HG03095 (cell line): ENCODE results near the gene TP73.

Source experiments
- ATAC-seq: cut with Tn5 transposase; IDR thresholded peaks from one replicate; pipeline ENCODE4 v1.9.1; 2021; ENCODE audit warnings: moderate library complexity; ENCODE audit not compliant: unreplicated experiment

Gene TP73

GRCh38 chr1:3703786-3704371 is 51.6 kb downstream of the TP73 start:
- no peak for ATAC-seq

DNA sequence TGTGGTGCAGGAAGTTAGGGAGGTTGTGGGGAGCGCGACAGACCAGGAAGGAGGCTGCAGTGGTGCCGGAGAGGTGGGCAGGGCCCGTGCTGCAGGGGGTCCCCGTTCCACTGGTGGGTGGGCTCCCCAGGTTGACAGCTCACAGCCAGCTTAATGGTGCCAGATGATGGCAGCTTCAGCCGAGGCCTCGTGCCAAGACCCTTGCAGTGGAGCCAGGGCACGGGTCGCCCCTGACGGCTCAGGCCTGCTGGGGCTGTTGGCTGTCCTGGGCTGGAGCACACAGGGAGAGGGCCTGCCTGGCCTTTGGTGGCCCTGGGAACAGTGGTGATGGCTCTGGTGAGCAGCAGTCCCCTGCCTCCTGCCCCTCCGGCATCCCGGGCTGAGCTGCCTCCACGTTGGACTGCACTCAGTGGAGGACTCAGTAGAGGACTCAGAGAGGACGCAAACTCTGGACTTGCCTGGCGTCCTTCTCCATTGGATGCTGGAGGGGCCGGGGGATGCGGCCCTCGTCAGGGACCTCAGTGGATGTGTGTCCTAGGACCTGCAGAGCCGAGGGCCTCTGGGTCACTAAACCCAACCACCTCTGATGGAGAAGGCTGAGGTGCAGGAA is 53.1 kb downstream of the TP73 start:
- no peak for ATAC-seq

DNA sequence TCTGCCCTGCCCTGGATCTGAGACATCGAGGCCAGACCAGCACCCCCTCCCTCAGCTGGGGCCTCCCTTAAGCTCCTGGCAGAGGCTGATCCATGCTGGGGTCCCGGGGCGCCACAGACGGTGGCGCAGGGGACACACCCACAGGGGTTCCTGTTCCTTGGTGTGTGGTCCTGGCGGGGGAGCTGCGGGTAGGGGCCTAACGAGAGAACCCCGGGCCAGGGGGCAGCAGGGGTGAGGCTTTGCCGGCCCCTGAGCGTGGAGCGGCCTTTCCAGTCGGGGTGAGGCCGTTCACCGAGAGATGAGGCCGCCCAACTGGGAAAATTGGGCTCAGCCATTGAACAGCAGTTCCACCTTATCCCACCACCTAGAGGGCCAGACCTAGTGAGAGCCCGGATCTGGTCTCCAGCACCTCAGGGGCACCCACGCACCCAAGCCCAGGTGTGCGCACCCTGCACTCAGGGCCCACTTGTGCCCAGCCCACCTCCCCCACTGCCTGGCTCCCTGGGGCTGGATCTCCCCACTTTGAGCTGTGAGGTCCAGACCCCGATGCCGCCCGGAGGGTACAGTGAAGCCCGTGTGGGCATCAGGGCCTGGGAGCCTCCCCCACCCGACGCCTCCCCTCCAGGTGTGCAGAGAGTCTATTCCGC is 54.5 kb downstream of the TP73 start:
- ATAC-seq: no peak

GRCh38 chr1:3707298-3707938 is 55.1 kb downstream of the TP73 start:
- ATAC-seq: no peak

- no peak for ATAC-seq
Observed at GRCh38 chr1:3707939-3708328, 55.6 kb downstream of the TP73 start.

- no peak for ATAC-seq
Observed at GRCh38 chr1:3708791-3709190, 56.5 kb downstream of the TP73 start.

GRCh38 chr1:3710251-3710650 is 57.9 kb downstream of the TP73 start:
- no peak for ATAC-seq

DNA sequence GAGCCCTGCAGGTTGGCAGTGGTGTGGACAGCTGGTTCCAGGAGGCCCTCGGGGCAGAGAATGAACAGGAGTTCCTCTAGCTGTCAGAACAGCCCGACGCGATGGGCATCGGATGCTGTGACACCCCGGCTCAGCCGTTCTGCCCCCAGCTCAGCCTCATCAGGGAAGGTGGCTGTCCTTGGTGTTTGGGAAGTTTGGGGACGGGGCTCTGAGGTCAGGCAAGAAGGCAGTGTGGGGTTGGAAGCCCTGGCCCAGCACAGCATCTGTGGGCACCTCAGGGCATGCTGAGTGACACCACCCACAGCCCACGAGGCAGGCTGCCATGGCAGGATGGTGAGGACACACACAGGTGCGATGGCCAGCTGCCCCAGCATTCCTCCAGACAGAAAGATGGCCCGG is 59.1 kb downstream of the TP73 start:
- no peak for ATAC-seq

DNA sequence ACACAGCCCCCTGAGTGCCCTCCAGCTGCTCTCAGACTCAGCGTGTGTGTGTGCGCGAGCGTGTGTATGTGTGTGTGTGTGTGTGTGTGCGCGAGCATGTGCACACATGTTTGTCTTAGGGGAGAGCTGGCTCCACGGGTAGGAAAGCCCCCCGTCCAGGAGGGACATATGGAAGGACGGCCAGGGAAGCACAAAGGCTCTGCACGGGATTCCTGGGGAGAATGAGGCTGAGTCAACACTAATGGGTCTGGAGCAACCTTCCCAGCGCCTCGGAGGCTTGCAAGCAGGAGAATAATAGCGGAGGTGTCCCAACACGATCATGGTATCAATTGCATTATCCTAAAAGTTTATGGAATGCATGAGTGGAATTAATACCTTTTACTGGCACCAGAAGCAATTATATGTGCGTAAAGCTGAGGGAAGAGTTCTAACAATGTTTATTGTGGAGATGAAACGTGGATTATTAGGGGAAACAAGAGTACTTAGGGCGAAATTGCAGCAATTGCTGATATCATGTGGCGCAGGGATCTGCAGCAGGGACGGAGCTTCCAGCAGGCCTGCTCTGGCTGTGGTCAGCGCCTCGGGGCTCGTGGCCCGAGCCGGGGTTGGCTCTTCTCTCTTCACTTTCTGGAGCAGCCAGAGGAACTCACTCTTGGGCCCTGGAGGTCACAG is 59.6 kb downstream of the TP73 start:
- ATAC-seq: no peak

- no peak for ATAC-seq
Observed at GRCh38 chr1:3712573-3713535, 60.5 kb downstream of the TP73 start.

- ATAC-seq: no peak
Observed at GRCh38 chr1:3713840-3714239, 61.5 kb downstream of the TP73 start.

DNA sequence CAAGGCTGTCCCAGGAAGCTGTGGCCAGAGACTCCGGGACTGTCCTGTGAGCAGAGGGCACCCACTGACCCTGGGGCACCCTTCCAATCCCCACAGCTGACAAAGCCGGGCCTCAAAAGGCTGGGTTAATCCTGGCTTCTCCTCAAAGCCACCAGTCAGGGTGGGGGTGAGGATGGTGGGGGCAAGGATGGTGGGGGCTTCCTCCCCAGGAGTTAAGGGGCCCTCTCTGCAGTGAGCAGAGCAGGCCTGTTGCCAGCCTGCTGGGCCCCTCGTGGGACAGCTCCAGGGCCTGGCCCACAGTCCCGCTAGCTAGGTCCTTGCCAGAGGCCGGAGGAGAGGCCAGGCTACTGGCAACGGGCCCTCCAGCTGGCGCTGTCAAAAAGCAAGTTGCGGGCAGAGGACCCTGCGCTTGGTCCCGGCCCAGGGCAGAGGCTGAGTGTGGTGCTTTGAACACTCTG is 62.0 kb downstream of the TP73 start:
- no peak for ATAC-seq

- no peak for ATAC-seq
Observed at GRCh38 chr1:3714814-3715213, 62.5 kb downstream of the TP73 start.

- no peak for ATAC-seq
Observed at GRCh38 chr1:3716351-3716750, 64.0 kb downstream of the TP73 start.

DNA sequence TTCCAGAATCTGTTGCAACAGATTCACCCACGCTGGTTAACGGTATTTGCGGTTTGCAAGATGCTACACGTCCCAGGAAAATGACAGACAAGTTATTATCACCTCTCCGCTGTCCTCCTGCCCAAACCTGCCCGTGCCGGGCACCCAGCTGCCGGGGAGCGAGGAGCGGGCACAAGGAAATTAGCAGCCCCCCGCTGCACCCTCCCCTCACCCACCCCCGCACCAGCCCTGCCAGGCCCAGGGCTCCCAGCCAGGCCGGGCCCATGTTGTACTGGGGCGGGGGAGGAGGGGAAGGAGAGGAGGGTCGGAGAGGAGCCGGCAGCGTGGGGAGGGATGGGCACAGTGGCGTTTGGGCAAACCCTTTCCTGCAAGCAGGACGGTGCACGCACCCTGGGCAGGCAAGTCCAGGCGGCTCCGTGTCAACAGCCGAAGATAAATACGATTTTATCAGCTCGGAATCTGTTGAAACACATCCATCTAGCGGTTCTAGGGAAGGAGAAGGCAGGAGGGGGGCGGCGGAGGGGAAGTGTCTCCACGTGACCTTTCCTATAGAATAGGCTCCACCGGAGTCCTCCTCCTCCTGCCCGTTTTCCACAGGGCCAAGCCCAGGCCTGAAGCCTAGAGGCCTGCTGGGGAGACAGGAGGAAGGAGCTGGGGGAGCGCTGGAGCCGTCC is 64.9 kb downstream of the TP73 start:
- no peak for ATAC-seq

- no peak for ATAC-seq
Observed at GRCh38 chr1:3717715-3718601, 65.6 kb downstream of the TP73 start.

DNA sequence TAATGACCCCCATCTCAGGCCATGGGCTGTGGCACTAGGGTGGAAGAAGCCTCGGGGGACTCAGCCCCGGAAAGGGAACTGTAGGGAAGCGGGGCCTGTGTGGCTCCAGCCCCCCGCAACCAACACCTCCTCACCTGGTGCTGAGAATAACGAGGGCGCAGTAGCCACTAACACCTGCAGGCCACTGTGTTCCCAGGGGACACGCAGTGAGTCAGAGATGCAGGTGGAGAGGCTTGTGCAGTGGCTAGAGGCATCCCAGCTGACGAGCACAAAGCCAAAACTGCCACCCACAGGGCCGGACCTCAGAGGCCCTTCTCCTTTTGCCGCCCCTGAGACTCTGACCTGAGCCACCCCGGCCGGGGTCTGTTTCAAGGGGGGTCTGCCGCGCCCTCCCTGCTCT is 66.4 kb downstream of the TP73 start:
- no peak for ATAC-seq

- no peak for ATAC-seq
Observed at GRCh38 chr1:3721955-3722465, 69.7 kb downstream of the TP73 start.

DNA sequence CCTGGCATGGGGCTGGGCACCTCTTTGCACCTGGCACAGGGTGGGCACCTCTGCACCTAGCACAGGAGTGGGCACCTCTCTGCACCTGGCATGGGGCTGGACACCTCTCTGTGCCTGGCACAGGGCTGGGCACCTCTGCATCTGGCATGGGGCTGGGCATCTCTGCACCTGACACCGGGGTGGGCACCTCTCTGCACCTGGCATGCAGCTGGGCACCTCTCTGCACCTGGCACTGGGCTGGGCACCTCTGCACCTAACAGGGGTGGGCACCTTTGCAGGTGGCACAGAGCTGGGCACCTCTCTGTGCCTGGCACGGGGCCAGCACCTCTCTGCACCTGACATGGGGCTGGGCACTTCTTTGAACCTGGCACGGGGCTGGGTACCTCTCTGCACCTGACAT is 70.5 kb downstream of the TP73 start:
- ATAC-seq: no peak
